Natural killer cell (primary cell): ENCODE measurements around the gene USP28. TPM values are rescaled to one million over a fixed set of nuclear protein-coding genes. Genes with fewer than 3 reads are reported as not detected.
"Not testable (repeated sequence)": the region's sequence is repeated elsewhere in the genome, so short reads cannot be mapped to it uniquely, and the experiment has no call there.

ENCODE experiments used
- ATAC-seq, 3 donors: fragments of 150-1000 bp in 2 of 3; fragments of 200-7000 bp in 1 of 3; cut with Tn5 transposase; 1 replicate in 1 of 3; 2 replicates in 2 of 3; pipeline ENCODE4 v1.10.0; 2021; ENCODE audit warnings: mild to moderate bottlenecking in 2 of 3, moderate library complexity in 2 of 3
- DNase-seq, 2 donors: peaks; one replicate each; pipeline versions ENCODE4 v3.0.0 to v3.0.0-alpha.2; 2013 to 2021; ENCODE audit warnings: mixed read lengths in 1 of 2
- H3K27ac ChIP-seq: one replicate; pipeline ENCODE4 v1.5.1; 2013; ENCODE audit warnings: mild to moderate bottlenecking, low read length
- H3K27me3 ChIP-seq: one replicate; pipeline ENCODE4 v1.6.1; 2013; ENCODE audit warnings: low read length; ENCODE audit not compliant: control insufficient read depth, insufficient read depth
- H3K36me3 ChIP-seq: one replicate; pipeline ENCODE4 v1.6.1; 2013; ENCODE audit warnings: low read length; ENCODE audit not compliant: control insufficient read depth, insufficient read depth
- H3K4me1 ChIP-seq: one replicate; pipeline ENCODE4 v1.6.1; 2013; ENCODE audit warnings: low read length; ENCODE audit not compliant: control insufficient read depth, insufficient read depth
- H3K4me3 ChIP-seq: one replicate; pipeline ENCODE4 v1.5.1; 2013; ENCODE audit warnings: low read length
- H3K9me3 ChIP-seq: one replicate; pipeline ENCODE4 v1.6.1; 2013; ENCODE audit warnings: low read length; ENCODE audit not compliant: control insufficient read depth, insufficient read depth
- H3K27ac Mint-ChIP-seq, 2 donors: one replicate each; pipeline ENCODE4 v1.8.0; 2022; ENCODE audit warnings: mild to moderate bottlenecking in 2 of 2, mixed read lengths in 2 of 2, moderate library complexity in 1 of 2
- H3K27me3 Mint-ChIP-seq, 2 donors: one replicate each; pipeline ENCODE4 v1.8.0; 2022; ENCODE audit warnings: low read depth in 2 of 2, mixed read lengths in 2 of 2
- H3K36me3 Mint-ChIP-seq: one replicate; pipeline ENCODE4 v1.8.0; 2022; ENCODE audit warnings: mixed read lengths
- H3K4me1 Mint-ChIP-seq, 2 donors: one replicate each; pipeline ENCODE4 v1.8.0; 2022; ENCODE audit warnings: mixed read lengths in 2 of 2
- H3K4me3 Mint-ChIP-seq: one replicate; pipeline ENCODE4 v1.8.0; 2022; ENCODE audit warnings: mild to moderate bottlenecking, moderate library complexity, mixed read lengths
- H3K9me3 Mint-ChIP-seq, 2 donors: one replicate each; pipeline ENCODE4 v1.8.0; 2022; ENCODE audit warnings: mixed read lengths in 2 of 2
- WGBS: methylation state at CpG from one replicate; pipeline ENCODE4 v1.1.7; 2013; ENCODE audit warnings: missing lambda C conversion rate; ENCODE audit not compliant: insufficient coverage; 5-methylcytosine and 5-hydroxymethylcytosine counted together
- intact Hi-C: fragments of 100-400 bp; cut with micrococcal nuclease; formaldehyde crosslinking; loops from one replicate; pipeline ENCODE4 v1.14.2; 2022
- total RNA-seq, 4 donors: library from RNA; stranded (reverse); fragments of 120-200 nt in 1 of 4; gene quantifications; one replicate each; pipeline versions ENCODE4 v1.2.3 to v1.2.4, GENCODE V29; 2013 to 2022
- TF ChIP-seq, protein P1 (sequence below): fragments of 200-600 bp; IDR thresholded peaks from one replicate; pipeline ENCODE4 v1.8.0; 2022; ENCODE audit warnings: antibody characterized with exemption

USP28 gene, protein sequence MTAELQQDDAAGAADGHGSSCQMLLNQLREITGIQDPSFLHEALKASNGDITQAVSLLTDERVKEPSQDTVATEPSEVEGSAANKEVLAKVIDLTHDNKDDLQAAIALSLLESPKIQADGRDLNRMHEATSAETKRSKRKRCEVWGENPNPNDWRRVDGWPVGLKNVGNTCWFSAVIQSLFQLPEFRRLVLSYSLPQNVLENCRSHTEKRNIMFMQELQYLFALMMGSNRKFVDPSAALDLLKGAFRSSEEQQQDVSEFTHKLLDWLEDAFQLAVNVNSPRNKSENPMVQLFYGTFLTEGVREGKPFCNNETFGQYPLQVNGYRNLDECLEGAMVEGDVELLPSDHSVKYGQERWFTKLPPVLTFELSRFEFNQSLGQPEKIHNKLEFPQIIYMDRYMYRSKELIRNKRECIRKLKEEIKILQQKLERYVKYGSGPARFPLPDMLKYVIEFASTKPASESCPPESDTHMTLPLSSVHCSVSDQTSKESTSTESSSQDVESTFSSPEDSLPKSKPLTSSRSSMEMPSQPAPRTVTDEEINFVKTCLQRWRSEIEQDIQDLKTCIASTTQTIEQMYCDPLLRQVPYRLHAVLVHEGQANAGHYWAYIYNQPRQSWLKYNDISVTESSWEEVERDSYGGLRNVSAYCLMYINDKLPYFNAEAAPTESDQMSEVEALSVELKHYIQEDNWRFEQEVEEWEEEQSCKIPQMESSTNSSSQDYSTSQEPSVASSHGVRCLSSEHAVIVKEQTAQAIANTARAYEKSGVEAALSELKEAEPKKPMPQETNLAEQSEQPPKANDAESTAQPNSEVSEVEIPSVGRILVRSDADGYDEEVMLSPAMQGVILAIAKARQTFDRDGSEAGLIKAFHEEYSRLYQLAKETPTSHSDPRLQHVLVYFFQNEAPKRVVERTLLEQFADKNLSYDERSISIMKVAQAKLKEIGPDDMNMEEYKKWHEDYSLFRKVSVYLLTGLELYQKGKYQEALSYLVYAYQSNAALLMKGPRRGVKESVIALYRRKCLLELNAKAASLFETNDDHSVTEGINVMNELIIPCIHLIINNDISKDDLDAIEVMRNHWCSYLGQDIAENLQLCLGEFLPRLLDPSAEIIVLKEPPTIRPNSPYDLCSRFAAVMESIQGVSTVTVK
- total RNA-seq, result 100 to 1,000 TPM; 118 to 160 (median 132) TPM
- total RNA-seq (2013), result 184 TPM

DNA sequence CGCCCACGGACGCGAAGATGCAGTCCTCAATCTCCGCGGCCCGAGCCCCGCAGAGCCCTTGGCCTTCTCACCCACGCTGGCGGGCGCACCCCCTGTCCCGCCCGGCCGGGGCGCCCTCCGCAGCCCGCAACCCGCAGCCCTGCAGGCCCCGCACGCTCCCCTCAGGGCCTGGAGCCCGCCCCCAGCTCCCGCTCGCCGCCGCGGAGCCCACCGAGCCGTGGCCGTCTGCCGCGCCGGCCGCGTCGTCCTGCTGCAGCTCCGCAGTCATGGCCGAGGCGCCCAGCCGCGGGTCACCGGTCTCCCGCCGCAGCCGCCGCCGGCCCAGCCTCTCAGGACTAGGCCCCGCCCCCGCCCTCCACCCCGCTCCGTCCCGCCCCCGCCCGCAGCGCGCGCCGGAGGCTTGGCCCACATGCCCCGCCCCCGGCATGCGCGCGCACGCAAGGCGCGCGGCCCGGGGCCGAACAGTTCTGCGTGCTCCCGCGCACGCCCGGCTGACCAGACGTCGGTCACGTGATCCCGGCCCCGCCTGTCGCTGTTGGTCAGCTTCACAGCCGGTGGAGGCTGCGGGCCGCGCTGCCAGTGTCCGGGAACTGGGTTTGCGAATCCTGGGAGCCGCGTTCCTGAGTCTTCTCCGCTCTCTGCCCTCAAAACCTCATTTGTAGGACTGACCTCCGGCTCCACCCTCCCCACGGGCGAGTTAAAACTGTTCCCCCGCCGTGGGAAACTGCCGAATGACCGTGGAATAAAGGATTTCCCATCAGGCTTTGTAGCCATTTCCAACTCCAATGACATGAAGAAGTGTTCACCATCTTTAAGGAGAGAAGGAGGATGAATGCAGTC lies at the start of gene USP28:
Gene USP28, minus strand, starts transcription at position 339 of the 840 bp plus-strand sequence. Its CDS starts 71 bp downstream, at position 268.
- Mint-ChIP-seq H3K36me3 (no peaks in the 10 kb centered on the region), H3K4me3 (peak within 1 kb of the TSS; percentile 93), H3K4me1 (peaks cover 52 to 55% of the 10 kb centered on the region in 2 donors), H3K27ac (peak within 1 kb of the TSS; percentile 93), H3K27me3 (no peaks in the 10 kb centered on the region), H3K9me3 (no peaks in the 10 kb centered on the region)
- H3K36me3 ChIP-seq, result peaks cover 2% of the 10 kb centered on the region
- intact Hi-C loops, result loop anchor here (10.0 kb wide), 2 partner anchors 101 to 529 kb away; partner anchors contain the start of genes C11orf71, CLDN25, RBM7 and ZW10
- H3K4me3 ChIP-seq, result peak within 1 kb of the TSS; percentile 95
- no peaks in the 10 kb centered on the region for H3K27me3 ChIP-seq
- peak; percentile 83 to 90 for DNase-seq
- H3K9me3 ChIP-seq, result no peaks in the 10 kb centered on the region
- peak; percentile 86 to 97 (median 88) for ATAC-seq
- WGBS, result 0% methylated on average over 91 of the region's 95 CpGs
- peak within 1 kb of the TSS; percentile 92 for H3K27ac ChIP-seq
- TF ChIP-seq, protein P1, sequence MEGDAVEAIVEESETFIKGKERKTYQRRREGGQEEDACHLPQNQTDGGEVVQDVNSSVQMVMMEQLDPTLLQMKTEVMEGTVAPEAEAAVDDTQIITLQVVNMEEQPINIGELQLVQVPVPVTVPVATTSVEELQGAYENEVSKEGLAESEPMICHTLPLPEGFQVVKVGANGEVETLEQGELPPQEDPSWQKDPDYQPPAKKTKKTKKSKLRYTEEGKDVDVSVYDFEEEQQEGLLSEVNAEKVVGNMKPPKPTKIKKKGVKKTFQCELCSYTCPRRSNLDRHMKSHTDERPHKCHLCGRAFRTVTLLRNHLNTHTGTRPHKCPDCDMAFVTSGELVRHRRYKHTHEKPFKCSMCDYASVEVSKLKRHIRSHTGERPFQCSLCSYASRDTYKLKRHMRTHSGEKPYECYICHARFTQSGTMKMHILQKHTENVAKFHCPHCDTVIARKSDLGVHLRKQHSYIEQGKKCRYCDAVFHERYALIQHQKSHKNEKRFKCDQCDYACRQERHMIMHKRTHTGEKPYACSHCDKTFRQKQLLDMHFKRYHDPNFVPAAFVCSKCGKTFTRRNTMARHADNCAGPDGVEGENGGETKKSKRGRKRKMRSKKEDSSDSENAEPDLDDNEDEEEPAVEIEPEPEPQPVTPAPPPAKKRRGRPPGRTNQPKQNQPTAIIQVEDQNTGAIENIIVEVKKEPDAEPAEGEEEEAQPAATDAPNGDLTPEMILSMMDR, result no peak
- H3K4me1 ChIP-seq, result peaks cover 36% of the 10 kb centered on the region

DNA sequence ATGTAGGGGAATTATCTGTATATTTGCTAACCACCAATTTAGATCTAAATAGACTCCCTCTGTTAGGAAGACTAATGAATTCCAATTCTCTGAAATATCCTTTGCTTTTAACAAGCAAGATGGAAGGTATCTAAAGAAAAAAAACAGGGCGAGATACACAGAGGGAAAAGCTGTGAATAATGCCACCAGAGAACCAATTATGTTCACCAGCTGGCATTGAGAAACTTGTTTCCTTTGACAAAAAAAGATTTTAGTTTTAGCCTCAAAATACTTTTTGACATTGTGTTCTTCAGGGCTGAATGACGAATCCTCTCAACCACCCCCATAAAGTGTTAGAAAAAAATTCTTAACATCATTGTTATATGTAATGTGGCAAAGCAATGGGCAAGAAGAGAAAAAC lies 48.2 kb upstream of the USP28 start:
- no peak overlapping the region for H3K27ac Mint-ChIP-seq
- Histone ChIP-seq H3K27me3 (no peaks in the 10 kb centered on the region), H3K36me3 (no peaks in the 10 kb centered on the region), H3K27ac (no peak overlapping the region), H3K4me1 (no peaks in the 10 kb centered on the region), H3K9me3 (no peaks in the 10 kb centered on the region), H3K4me3 (no peak overlapping the region)
- H3K36me3 Mint-ChIP-seq, result no peaks in the 10 kb centered on the region
- intact Hi-C loops, result no loop called here
- peaks cover 17 to 28% of the 10 kb centered on the region in 2 donors for H3K27me3 Mint-ChIP-seq
- no peak overlapping the region for H3K4me3 Mint-ChIP-seq
- TF ChIP-seq, protein P1, result no peak
- ATAC-seq (no peak), DNase-seq (no peak)
- H3K4me1 Mint-ChIP-seq, result no peaks in the 10 kb centered on the region
- WGBS, result 79% methylated on average over 1 of the region's 2 CpGs
- no peaks in the 10 kb centered on the region for H3K9me3 Mint-ChIP-seq

DNA sequence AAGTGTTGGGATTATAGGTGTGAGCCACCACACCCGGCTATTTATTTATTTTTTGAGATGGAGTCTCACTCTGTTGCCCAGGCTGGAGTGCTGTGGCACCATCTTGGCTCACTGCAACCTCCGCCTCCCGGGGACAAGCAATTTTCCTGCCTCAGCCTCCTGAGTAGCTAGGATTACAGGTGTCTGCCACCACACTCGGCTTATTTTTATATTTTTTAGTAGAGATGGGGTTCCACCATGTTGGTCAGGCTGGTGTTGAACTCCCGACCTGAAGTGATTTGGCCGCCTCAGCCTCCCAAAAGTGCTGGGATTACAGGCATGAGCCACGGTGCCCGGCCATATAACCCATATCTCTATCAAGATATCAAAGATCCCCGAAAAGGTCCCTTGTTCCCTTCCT lies 36.1 kb upstream of the USP28 start:
- not testable (repeated sequence) for DNase-seq, H3K4me1 Mint-ChIP-seq, ATAC-seq, H3K9me3 ChIP-seq, H3K4me3 Mint-ChIP-seq, H3K27me3 ChIP-seq, H3K4me1 ChIP-seq, H3K9me3 Mint-ChIP-seq, H3K36me3 Mint-ChIP-seq, H3K36me3 ChIP-seq, H3K4me3 ChIP-seq, H3K27ac ChIP-seq, H3K27ac Mint-ChIP-seq
- peaks cover 26 to 40% of the 10 kb centered on the region in 2 donors for H3K27me3 Mint-ChIP-seq
- intact Hi-C loops, result loop anchor here (10.0 kb wide), 1 partner anchor 123 kb away; no protein-coding TSS in a partner anchor
- 90% methylated on average over 8 of the region's 9 CpGs for WGBS
